Gastroesophageal sphincter (tissue), 4 donors: ENCODE data around the gene SNX19. TPM values are rescaled to one million over a fixed set of nuclear protein-coding genes. Genes with fewer than 3 reads are reported as not detected.

ENCODE experiments used
- ATAC-seq: fragments of 150-250 bp; one replicate; pipeline ENCODE4 v1.9.1; 2016; ENCODE audit warnings: mild to moderate bottlenecking, moderate library complexity
- H3K27ac ChIP-seq, 4 donors: fragments of 200-600 bp; sonication (generic) in 3 of 4; 1 replicate in 3 of 4; 2 replicates in 1 of 4; pipeline ENCODE4 v1.5.1; 2016 to 2019
- H3K27me3 ChIP-seq: fragments of 200-600 bp; sonication (generic); one replicate; pipeline ENCODE4 v1.5.1; 2019
- H3K36me3 ChIP-seq, 2 donors: fragments of 200-600 bp; sonication (generic); one replicate each; pipeline ENCODE4 v1.5.1; 2019; ENCODE audit warnings: control low read depth in 1 of 2
- H3K4me1 ChIP-seq, 3 donors: fragments of 200-600 bp; sonication (generic); 1 replicate in 2 of 3; 2 replicates in 1 of 3; pipeline ENCODE4 v1.5.1; 2016 to 2019; ENCODE audit warnings: control low read depth in 2 of 3
- H3K4me3 ChIP-seq, 2 donors: fragments of 200-600 bp; sonication (generic); one replicate each; pipeline ENCODE4 v1.5.1; 2019; ENCODE audit warnings: mild to moderate bottlenecking in 1 of 2, moderate library complexity in 1 of 2
- H3K9me3 ChIP-seq, 3 donors: fragments of 200-600 bp; sonication (generic); one replicate each; pipeline ENCODE4 v1.5.1; 2017 to 2019; ENCODE audit warnings: control low read depth in 2 of 3
- CTCF ChIP-seq, 4 experiments: fragments of 200-600 bp in 2 of 4; fragments of 450-650 bp in 2 of 4; sonication (generic) in 1 of 4; IDR thresholded peaks; one replicate each; pipeline ENCODE4 v1.5.1; 2017 to 2019; ENCODE audit warnings: antibody characterized with exemption in 4 of 4, mild to moderate bottlenecking in 2 of 4, moderate library complexity in 2 of 4
- EP300 ChIP-seq: sonication (generic); formaldehyde crosslinking; IDR thresholded peaks from one replicate; pipeline ENCODE4 v1.6.1; 2017; ENCODE audit warnings: antibody characterized with exemption, mild to moderate bottlenecking
- POLR2A ChIP-seq, 2 donors: fragments of 450-650 bp; IDR thresholded peaks; one replicate each; pipeline ENCODE4 v1.6.1; 2017; ENCODE audit warnings: antibody characterized with exemption in 2 of 2, mild to moderate bottlenecking in 2 of 2, moderate library complexity in 1 of 2
- POLR2AphosphoS5 ChIP-seq: sonication (generic); formaldehyde crosslinking; IDR thresholded peaks from one replicate; pipeline ENCODE4 v1.6.1; 2017; ENCODE audit warnings: antibody characterized with exemption
- WGBS, 2 donors: methylation state at CpG; one replicate each; pipeline ENCODE4 v1.1.5; 2018; ENCODE audit warnings: low coverage in 1 of 2; 5-methylcytosine and 5-hydroxymethylcytosine counted together
- total RNA-seq, 4 donors: library from RNA; depleted of rRNA; stranded (reverse); fragments of >200 nt; gene quantifications; one replicate each; pipeline ENCODE4 v1.1.0, GENCODE V29; 2016

The SNX19 gene
- total RNA-seq, 4 donors from 2014 or later: 110 to 131 (median 119) TPM

DNA sequence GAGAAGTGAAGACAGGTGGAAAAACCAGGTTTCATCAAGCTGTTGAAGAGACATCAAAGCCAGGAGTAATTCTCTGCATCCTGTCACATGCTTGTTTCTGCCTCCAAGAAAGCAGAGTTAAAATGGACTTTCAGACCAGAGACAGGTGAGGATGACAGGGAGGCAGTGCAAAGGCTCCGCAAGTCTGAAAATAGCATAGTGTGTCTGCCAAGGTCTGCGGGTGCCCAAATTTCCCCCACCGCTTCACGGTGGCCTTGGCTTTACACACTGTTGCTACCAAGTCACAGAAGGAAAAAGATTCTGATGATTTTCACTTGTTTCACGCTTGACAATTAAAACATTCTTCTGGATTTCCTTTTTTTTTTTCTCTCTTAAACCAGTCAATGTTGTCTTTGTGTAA lies 44.2 kb downstream of the SNX19 start:
- no peaks in the 10 kb centered on the region for H3K9me3 ChIP-seq
- H3K4me1 ChIP-seq: peaks cover 0 to 28% (median 2%) of the 10 kb centered on the region in 3 donors
- 59 to 72% methylated on average over 5 of the region's 5 CpGs for WGBS, 2 donors
- peaks cover 0 to 73% of the 10 kb centered on the region in 2 donors for H3K36me3 ChIP-seq
- no peak overlapping the region for H3K4me3 ChIP-seq
- H3K27me3 ChIP-seq: no peaks in the 10 kb centered on the region
- ATAC-seq: no peak
- TF ChIP-seq POLR2A (IDR thresholded peaks at IDR 0.05) (no peak), POLR2AphosphoS5 (no peak), EP300 (no peak), CTCF (IDR thresholded peaks at IDR 0.05) (no peak)
- peak overlapping the region; percentile 15 to 42 (median 36) for H3K27ac ChIP-seq

DNA sequence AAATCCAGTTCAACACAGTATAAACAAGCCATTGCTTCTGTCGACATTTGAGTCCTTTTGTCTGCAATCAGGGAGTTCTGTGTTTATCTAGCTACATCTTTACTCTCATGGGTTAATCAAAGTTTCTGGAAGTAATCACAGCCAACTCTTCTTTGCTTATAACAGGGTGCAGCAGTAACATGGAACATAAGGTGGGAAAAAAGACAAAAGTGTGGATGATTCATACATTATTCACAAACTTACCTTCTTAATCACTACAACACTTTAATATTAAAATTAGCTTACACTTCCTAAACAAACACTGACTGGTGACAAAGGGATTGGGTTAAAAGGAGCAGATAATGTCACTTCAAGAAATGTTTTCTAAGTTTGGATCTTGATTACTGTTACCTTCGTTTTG lies 44.7 kb downstream of the SNX19 start:
- peaks cover 2 to 28% (median 3%) of the 10 kb centered on the region in 3 donors for H3K4me1 ChIP-seq
- no peak overlapping the region for H3K4me3 ChIP-seq
- H3K27ac ChIP-seq: peak overlapping the region in 3 of 4 donors; percentile 15 to 42 (median 31)
- TF ChIP-seq POLR2AphosphoS5 (no peak), POLR2A (IDR thresholded peaks at IDR 0.05) (no peak), EP300 (no peak), CTCF (IDR thresholded peaks at IDR 0.05) (no peak)
- H3K9me3 ChIP-seq: no peaks in the 10 kb centered on the region
- 47 to 54% methylated on average over 2 of the region's 2 CpGs for WGBS, 2 donors
- no peaks in the 10 kb centered on the region for H3K27me3 ChIP-seq
- no peak for ATAC-seq
- peaks cover 0 to 68% of the 10 kb centered on the region in 2 donors for H3K36me3 ChIP-seq

- WGBS, 2 donors: 69 to 73% methylated on average over 6 to 7 of the region's 7 CpGs
- H3K9me3 ChIP-seq: no peaks in the 10 kb centered on the region
- no peak for ATAC-seq
- no peaks in the 10 kb centered on the region for H3K27me3 ChIP-seq
- TF ChIP-seq EP300 (no peak), CTCF (IDR thresholded peaks at IDR 0.05) (no peak), POLR2A (IDR thresholded peaks at IDR 0.05) (no peak), POLR2AphosphoS5 (no peak)
- peaks cover 2 to 41% (median 5%) of the 10 kb centered on the region in 3 donors for H3K4me1 ChIP-seq
- H3K4me3 ChIP-seq: no peak overlapping the region
- H3K27ac ChIP-seq: no peak overlapping the region
- H3K36me3 ChIP-seq: peaks cover 0 to 41% of the 10 kb centered on the region in 2 donors
These were observed 47.4 kb downstream of the SNX19 start for GRCh38 chr11:130868721-130869390.

GRCh38 chr11:130868086-130868710 lies 48.1 kb downstream of the SNX19 start:
- Histone ChIP-seq H3K36me3 (peaks cover 0 to 37% of the 10 kb centered on the region in 2 donors), H3K4me3 (no peak overlapping the region), H3K9me3 (no peaks in the 10 kb centered on the region), H3K4me1 (peaks cover 2 to 41% (median 5%) of the 10 kb centered on the region in 3 donors), H3K27me3 (no peaks in the 10 kb centered on the region), H3K27ac (no peak overlapping the region)
- whole genome bisulfite sequencing, 2 donors: 72 to 92% methylated on average over 6 to 7 of the region's 8 CpGs
- TF ChIP-seq CTCF (IDR thresholded peaks at IDR 0.05) (no peak), POLR2AphosphoS5 (no peak)
- ATAC-seq: no peak

GRCh38 chr11:130866831-130867230 lies 49.4 kb downstream of the SNX19 start:
- no peak for ATAC-seq
- no peaks in the 10 kb centered on the region for H3K27me3 ChIP-seq
- peaks cover 0 to 43% (median 12%) of the 10 kb centered on the region in 3 donors for H3K4me1 ChIP-seq
- TF ChIP-seq POLR2AphosphoS5 (no peak), CTCF (IDR thresholded peaks at IDR 0.05) (no peak), POLR2A (IDR thresholded peaks at IDR 0.05) (no peak), EP300 (no peak)
- WGBS, 2 donors: 10 to 65% methylated on average over 2 to 3 of the region's 4 CpGs
- no peaks in the 10 kb centered on the region for H3K9me3 ChIP-seq
- H3K4me3 ChIP-seq: no peak overlapping the region
- H3K36me3 ChIP-seq: peaks cover 0 to 25% of the 10 kb centered on the region in 2 donors
- peak overlapping the region in 3 of 4 donors; percentile 13 to 51 (median 49) for H3K27ac ChIP-seq
